ENCODE measurements around the gene ADCY9. TPM values are rescaled to one million over a fixed set of nuclear protein-coding genes. Genes with fewer than 3 reads are reported as not detected.
"Not testable (repeated sequence)": the region's sequence is repeated elsewhere in the genome, so short reads cannot be mapped to it uniquely, and the experiment has no call there.

Gene ADCY9
- total RNA-seq (10 to 100 TPM; 30.6 to 40.1 TPM), polyA plus RNA-seq (10 to 100 TPM in 1 of 2 donors, 1 to 10 TPM in 1; 7.9 to 18.8 TPM)
- long read RNA-seq, donor 1, partial matches to known transcripts, result 0 of 13 reads
- long read RNA-seq, donor 1, other reads (novel, unspliced or antisense), result 11 of 13 reads
- long read RNA-seq, donor 2, full-length matches to known transcripts, result 3 of 43 reads
- long read RNA-seq, donor 2, partial matches to known transcripts, result 10 of 43 reads
- long read RNA-seq, donor 2, other reads (novel, unspliced or antisense), result 30 of 43 reads

DNA sequence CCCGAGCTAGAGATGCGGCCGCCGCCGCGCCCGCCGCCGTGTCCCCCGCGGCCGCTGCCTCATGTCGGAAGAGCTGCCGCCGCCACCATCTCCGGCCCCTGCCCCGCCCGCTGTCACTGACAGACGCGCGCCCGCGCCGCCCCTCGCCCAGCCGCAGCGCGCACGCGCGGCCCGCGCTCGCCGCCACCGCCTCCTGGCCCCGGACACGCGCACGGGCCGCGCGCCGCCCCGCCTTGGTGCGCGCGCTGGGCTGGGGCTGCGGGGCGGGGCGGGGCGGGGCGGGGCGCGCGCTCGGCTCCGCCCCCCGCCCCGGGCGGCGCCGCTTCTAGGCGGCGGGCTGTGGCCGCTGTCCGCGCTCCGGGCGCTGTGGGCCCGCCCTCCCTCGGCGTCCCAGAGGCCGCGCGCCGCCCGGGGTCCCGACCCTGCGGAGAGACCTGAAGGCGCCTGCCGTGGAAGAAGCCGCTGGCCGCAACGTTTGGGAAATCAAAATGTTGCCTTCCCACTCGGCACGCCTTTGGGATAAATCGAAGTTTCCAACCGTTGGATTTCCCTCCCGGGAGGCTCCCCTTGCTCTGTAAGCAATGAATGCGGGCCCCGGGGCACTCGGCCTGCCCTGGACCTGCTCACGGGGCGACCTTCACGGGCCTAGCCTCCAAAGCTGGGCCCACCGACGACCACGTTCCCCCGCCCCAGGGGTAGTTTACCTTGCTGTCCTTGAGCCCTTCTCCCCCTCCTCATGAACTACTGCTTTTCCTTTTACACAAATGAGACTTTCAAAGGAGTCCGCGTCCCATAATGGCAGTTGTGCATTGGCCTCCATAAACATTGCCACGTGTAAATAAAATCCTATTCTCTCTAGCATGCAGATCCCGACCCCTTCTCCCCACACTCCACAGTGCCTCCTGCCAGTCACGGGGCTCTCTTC, at the start of gene ADCY9:
ADCY9 (minus strand) TSS at position 118 of the 925 bp plus-strand sequence. CDS start 1,000 bp downstream, outside the sequence.
- H3K27me3 ChIP-seq (ENCODE audit: control insufficient read depth in 1 of 2, insufficient read depth in 2 of 2, low read length in 1 of 2), result no peaks in the 10 kb centered on the region
- H3K27ac ChIP-seq (ENCODE audit: low read depth in 1 of 2, low read length in 2 of 2), result peak within 1 kb of the TSS; percentile 36 to 79
- DNase-seq (peak; percentile 83 to 93), ATAC-seq (ENCODE audit: low FRiP score) (peak; percentile 85)
- intact Hi-C loops (cut with DNase I), result loop anchor here in 1 of 2 donors (5.0 to 10.0 kb wide), 3 partner anchors 66 to 159 kb away; no protein-coding TSS in a partner anchor
- H3K4me1 ChIP-seq (ENCODE audit: control insufficient read depth in 1 of 2, insufficient read depth in 2 of 2, low read length in 2 of 2), result no peaks in the 10 kb centered on the region
- no peaks in the 10 kb centered on the region for H3K9me3 ChIP-seq (ENCODE audit: control insufficient read depth, low read length)
- 3 to 4% methylated on average over 49 to 105 of the region's 105 CpGs for WGBS, 2 donors
- peak within 1 kb of the TSS; percentile 86 to 88 for H3K4me3 ChIP-seq (ENCODE audit: low read length in 2 of 2)
- no peaks in the 10 kb centered on the region for H3K36me3 ChIP-seq (ENCODE audit: control insufficient read depth in 1 of 2, insufficient read depth in 2 of 2, low read length in 1 of 2)

DNA sequence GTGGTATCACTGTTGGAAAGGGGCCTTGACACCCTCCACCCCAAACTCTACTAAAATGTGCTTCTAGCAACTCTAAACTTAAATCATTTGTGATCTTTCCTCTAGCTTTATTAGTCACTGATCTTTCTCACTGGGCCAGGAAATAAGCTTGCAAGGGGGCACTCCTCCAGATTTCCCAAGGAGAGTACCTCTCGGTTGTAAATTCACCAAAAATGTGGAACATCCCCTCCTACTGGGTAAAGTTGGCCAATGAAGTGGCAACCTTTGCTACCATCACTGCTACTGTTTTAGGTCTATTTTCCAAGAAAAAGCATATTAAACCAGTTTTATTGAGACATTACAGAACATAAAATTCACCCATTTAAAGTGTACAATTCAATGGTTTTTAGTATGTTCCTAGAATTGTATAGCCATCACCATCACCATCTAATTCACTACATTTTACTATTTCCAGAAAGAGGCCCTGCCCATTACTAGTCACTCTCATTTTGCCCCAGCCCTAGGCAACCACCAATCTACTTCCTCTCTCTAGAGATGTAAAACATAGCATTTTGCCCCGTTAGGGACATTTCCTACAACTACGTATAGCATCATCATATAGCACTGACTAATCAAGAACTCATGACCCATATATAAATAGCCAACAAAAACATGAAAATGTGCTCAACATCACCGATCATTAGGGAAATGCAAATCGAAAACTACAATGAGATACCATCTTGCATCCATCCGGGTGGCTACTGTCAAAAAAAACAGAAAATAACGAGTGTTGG, 44.6 kb upstream of the ADCY9 start:
- H3K4me1 ChIP-seq (ENCODE audit: control insufficient read depth in 1 of 2, insufficient read depth in 2 of 2, low read length in 2 of 2), result no peaks in the 10 kb centered on the region
- no peaks in the 10 kb centered on the region for H3K36me3 ChIP-seq (ENCODE audit: control insufficient read depth in 1 of 2, insufficient read depth in 2 of 2, low read length in 1 of 2)
- WGBS, 2 donors, result 86 to 90% methylated on average over 7 of the region's 7 CpGs
- no peak for DNase-seq
- no peak overlapping the region for H3K27ac ChIP-seq (ENCODE audit: low read depth in 1 of 2, low read length in 2 of 2)
- ATAC-seq (ENCODE audit: low FRiP score), result no peak
- intact Hi-C loops (cut with DNase I), result no loop called here
- no peaks in the 10 kb centered on the region for H3K9me3 ChIP-seq (ENCODE audit: control insufficient read depth, low read length)
- H3K27me3 ChIP-seq (ENCODE audit: control insufficient read depth in 1 of 2, insufficient read depth in 2 of 2, low read length in 1 of 2), result no peaks in the 10 kb centered on the region
- no peak overlapping the region for H3K4me3 ChIP-seq (ENCODE audit: low read length in 2 of 2)

DNA sequence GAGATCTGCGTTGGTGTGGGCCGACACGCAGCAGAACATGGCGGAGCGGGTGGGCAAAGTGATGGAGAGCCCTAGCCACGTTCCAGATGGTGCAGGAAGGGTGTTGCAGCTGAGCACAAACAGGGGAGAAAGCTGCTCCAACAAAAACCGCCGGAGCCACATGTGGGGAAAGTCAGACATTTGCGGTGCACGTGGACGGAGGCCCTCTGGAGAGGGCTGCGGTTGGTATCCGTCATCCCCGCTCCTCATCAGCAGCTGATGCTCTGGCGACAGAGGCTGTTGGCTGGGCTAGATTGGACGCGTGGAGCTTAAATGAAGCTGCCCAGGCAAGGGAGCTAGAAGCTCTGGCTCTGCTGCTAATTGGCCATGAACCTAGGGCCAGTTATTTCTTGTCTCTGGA, 43.5 kb upstream of the ADCY9 start:
- Histone ChIP-seq H3K36me3 (ENCODE audit: control insufficient read depth in 1 of 2, insufficient read depth in 2 of 2, low read length in 1 of 2) (no peaks in the 10 kb centered on the region), H3K27ac (ENCODE audit: low read depth in 1 of 2, low read length in 2 of 2) (no peak overlapping the region), H3K4me1 (ENCODE audit: control insufficient read depth in 1 of 2, insufficient read depth in 2 of 2, low read length in 2 of 2) (no peaks in the 10 kb centered on the region), H3K9me3 (ENCODE audit: control insufficient read depth, low read length) (no peaks in the 10 kb centered on the region), H3K27me3 (ENCODE audit: control insufficient read depth in 1 of 2, insufficient read depth in 2 of 2, low read length in 1 of 2) (no peaks in the 10 kb centered on the region), H3K4me3 (ENCODE audit: low read length in 2 of 2) (no peak overlapping the region)
- 94 to 95% methylated on average over 17 of the region's 17 CpGs for WGBS, 2 donors
- intact Hi-C loops (cut with DNase I), result no loop called here
- ATAC-seq (ENCODE audit: low FRiP score) (no peak), DNase-seq (no peak)

DNA sequence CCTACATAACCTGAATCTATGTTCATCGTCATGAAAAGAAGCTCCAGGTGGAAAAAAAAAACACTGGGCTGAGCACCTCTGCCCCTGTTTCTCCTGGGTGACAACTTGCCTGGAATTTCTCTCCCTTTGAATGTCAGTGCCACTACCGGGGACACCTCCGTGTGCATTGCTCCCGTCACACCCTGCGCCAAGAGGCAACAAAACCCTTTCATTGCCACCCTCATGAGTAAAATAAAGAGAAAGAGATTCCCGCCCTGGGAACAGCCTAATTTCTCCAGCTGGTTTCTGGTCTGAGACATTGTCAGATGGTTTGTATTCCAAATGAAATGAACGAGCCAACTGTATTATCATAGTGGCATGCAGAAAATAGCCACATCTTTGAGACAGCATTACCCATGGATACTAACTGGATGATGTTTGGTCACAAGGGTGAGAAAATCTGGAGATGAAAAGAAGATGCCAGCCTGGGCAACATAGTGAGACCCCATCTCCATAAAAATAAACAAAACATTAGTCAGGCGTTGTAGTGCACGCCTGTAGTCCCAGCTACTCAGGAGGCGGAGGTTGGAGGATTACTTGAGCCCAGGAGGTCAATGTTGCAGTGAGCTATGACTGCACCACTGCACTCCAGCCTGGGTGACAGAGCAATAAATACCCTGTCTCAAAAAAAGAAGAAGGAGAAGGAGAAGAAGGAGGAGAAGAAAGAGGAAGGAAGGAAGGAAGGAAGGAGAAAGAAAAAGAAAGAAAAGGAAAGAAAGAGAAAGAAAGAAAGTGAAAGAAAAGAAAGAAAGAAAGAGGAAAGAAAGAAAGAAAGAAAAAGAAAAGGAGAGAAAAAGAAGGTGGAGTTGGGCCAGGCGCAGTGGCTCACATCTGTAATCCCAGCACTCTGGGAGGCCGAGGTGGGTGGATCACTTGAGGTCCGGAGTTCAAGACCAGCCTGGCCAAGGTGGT, 42.2 kb upstream of the ADCY9 start:
- H3K4me1 ChIP-seq (ENCODE audit: control insufficient read depth in 1 of 2, insufficient read depth in 2 of 2, low read length in 2 of 2), result no peaks in the 10 kb centered on the region
- H3K4me3 ChIP-seq (ENCODE audit: low read length in 2 of 2), result no peak overlapping the region
- no peaks in the 10 kb centered on the region for H3K9me3 ChIP-seq (ENCODE audit: control insufficient read depth, low read length)
- intact Hi-C loops (cut with DNase I), result no loop called here
- WGBS, 2 donors, result 81 to 82% methylated on average over 13 of the region's 13 CpGs
- H3K36me3 ChIP-seq (ENCODE audit: control insufficient read depth in 1 of 2, insufficient read depth in 2 of 2, low read length in 1 of 2), result no peaks in the 10 kb centered on the region
- no peak for DNase-seq
- no peaks in the 10 kb centered on the region for H3K27me3 ChIP-seq (ENCODE audit: control insufficient read depth in 1 of 2, insufficient read depth in 2 of 2, low read length in 1 of 2)
- no peak for ATAC-seq (ENCODE audit: low FRiP score)
- H3K27ac ChIP-seq (ENCODE audit: low read depth in 1 of 2, low read length in 2 of 2), result no peak overlapping the region

- 83 to 84% methylated on average over 4 of the region's 4 CpGs for WGBS, 2 donors
Measured at GRCh38 chr16:4157376-4157825, 41.2 kb upstream of the ADCY9 start.

GRCh38 chr16:4156503-4156902, 40.3 kb upstream of the ADCY9 start:
- H3K27me3 ChIP-seq (ENCODE audit: control insufficient read depth in 1 of 2, insufficient read depth in 2 of 2, low read length in 1 of 2); H3K27ac ChIP-seq (ENCODE audit: low read depth in 1 of 2, low read length in 2 of 2); H3K4me1 ChIP-seq (ENCODE audit: control insufficient read depth in 1 of 2, insufficient read depth in 2 of 2, low read length in 2 of 2); H3K9me3 ChIP-seq (ENCODE audit: control insufficient read depth, low read length); ATAC-seq (ENCODE audit: low FRiP score); DNase-seq; intact Hi-C loops (cut with DNase I); H3K4me3 ChIP-seq (ENCODE audit: low read length in 2 of 2); H3K36me3 ChIP-seq (ENCODE audit: control insufficient read depth in 1 of 2, insufficient read depth in 2 of 2, low read length in 1 of 2): not testable (repeated sequence)
- WGBS, 2 donors, result 83 to 87% methylated on average over 3 of the region's 3 CpGs

More at GRCh38 chr16:4157376-4157825, 41.2 kb upstream of the ADCY9 start:
- H3K27me3 ChIP-seq (ENCODE audit: control insufficient read depth in 1 of 2, insufficient read depth in 2 of 2, low read length in 1 of 2), result no peaks in the 10 kb centered on the region
- DNase-seq (no peak), ATAC-seq (ENCODE audit: low FRiP score) (no peak)
- no peak overlapping the region for H3K4me3 ChIP-seq (ENCODE audit: low read length in 2 of 2)
- intact Hi-C loops (cut with DNase I), result no loop called here
- H3K27ac ChIP-seq (ENCODE audit: low read depth in 1 of 2, low read length in 2 of 2), result no peak overlapping the region
- H3K4me1 ChIP-seq (ENCODE audit: control insufficient read depth in 1 of 2, insufficient read depth in 2 of 2, low read length in 2 of 2), result no peaks in the 10 kb centered on the region
- H3K36me3 ChIP-seq (ENCODE audit: control insufficient read depth in 1 of 2, insufficient read depth in 2 of 2, low read length in 1 of 2), result no peaks in the 10 kb centered on the region
- no peaks in the 10 kb centered on the region for H3K9me3 ChIP-seq (ENCODE audit: control insufficient read depth, low read length)

DNA sequence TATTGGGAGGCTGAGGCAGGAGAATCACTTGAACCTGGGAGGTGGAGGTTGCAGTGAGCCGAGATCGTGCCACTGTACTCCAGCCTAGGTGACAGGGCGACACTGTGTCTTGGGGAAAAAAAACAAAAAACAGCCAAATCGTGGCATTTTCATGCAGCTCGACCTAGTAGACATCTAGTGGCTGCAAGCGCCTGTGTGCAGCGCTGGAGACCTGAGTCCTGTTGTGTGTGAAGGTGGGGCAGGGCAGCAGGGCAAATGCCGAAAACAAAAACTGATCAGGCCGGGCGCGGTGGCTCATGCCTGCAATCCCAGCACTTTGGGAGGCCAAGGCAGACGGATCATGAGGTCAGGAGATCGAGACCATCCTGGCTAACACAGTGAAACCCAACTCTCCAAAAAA, 37.1 kb upstream of the ADCY9 start:
- H3K9me3 ChIP-seq (ENCODE audit: control insufficient read depth, low read length); H3K4me3 ChIP-seq (ENCODE audit: low read length in 2 of 2); ATAC-seq (ENCODE audit: low FRiP score); H3K36me3 ChIP-seq (ENCODE audit: control insufficient read depth in 1 of 2, insufficient read depth in 2 of 2, low read length in 1 of 2); H3K27me3 ChIP-seq (ENCODE audit: control insufficient read depth in 1 of 2, insufficient read depth in 2 of 2, low read length in 1 of 2); H3K4me1 ChIP-seq (ENCODE audit: control insufficient read depth in 1 of 2, insufficient read depth in 2 of 2, low read length in 2 of 2); H3K27ac ChIP-seq (ENCODE audit: low read depth in 1 of 2, low read length in 2 of 2); DNase-seq; intact Hi-C loops (cut with DNase I): not testable (repeated sequence)
- WGBS, 2 donors, result 85 to 88% methylated on average over 13 of the region's 13 CpGs
